ENCODE data around the gene SLC38A9. TPM values are rescaled to one million over a fixed set of nuclear protein-coding genes. Genes with fewer than 3 reads are reported as not detected.
"Not testable (repeated sequence)": the region's sequence is repeated elsewhere in the genome, so short reads cannot be mapped to it uniquely, and the experiment has no call there.

The SLC38A9 gene, protein sequence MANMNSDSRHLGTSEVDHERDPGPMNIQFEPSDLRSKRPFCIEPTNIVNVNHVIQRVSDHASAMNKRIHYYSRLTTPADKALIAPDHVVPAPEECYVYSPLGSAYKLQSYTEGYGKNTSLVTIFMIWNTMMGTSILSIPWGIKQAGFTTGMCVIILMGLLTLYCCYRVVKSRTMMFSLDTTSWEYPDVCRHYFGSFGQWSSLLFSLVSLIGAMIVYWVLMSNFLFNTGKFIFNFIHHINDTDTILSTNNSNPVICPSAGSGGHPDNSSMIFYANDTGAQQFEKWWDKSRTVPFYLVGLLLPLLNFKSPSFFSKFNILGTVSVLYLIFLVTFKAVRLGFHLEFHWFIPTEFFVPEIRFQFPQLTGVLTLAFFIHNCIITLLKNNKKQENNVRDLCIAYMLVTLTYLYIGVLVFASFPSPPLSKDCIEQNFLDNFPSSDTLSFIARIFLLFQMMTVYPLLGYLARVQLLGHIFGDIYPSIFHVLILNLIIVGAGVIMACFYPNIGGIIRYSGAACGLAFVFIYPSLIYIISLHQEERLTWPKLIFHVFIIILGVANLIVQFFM
- 10 to 100 TPM; 17.7 to 32.6 (median 30.4) TPM for total RNA-seq
- 10 to 100 TPM; 12.2 to 13.3 TPM for polyA plus RNA-seq
- total RNA-seq: 16.2 reads per million, percentile 46 among the genes with 10 or more reads in this experiment

- Histone ChIP-seq H3K36me3 (ENCODE audit: control insufficient read depth in 2 of 3, insufficient read depth in 3 of 3, low read length in 3 of 3) (peaks cover 0 to 8% (median 0%) of the 10 kb centered on the region in 3 experiments), H3K27ac (ENCODE audit: low read depth, low read length) (peak within 1 kb of the TSS; percentile 72), H3K9me3 (ENCODE audit: control insufficient read depth in 2 of 3, low read length in 3 of 3) (no peaks in the 10 kb centered on the region), H3K27me3 (ENCODE audit: control insufficient read depth in 2 of 2, insufficient read depth in 2 of 2, low read length in 2 of 2) (no peaks in the 10 kb centered on the region), H3K4me1 (ENCODE audit: control insufficient read depth in 2 of 2, insufficient read depth in 2 of 2, low read length in 2 of 2) (peaks cover 12 to 16% of the 10 kb centered on the region in 2 donors), H3K4me3 (ENCODE audit: low read length) (peak within 1 kb of the TSS; percentile 87)
- ChIA-PET CTCF (interaction anchor here (0.7 kb wide), 1 partner anchor 480 kb away, joined by 3 read pairs; no protein-coding TSS in a partner anchor), POLR2A (interaction anchor here (0.7 to 1.8 kb wide), 2 partner anchors 768 to 1129 kb away, joined by 3 to 4 read pairs; no protein-coding TSS in a partner anchor)
- ATAC-seq (peak; percentile 100), DNase-seq (peak; percentile 82 to 91 (median 90))
- peaks cover 0 to 3% (median 0%) of the 10 kb centered on the region in 5 donors for H3K27me3 Mint-ChIP-seq
- H3K27ac Mint-ChIP-seq: peak within 1 kb of the TSS; percentile 76 to 97 (median 91)
- H3K4me3 Mint-ChIP-seq: peak within 1 kb of the TSS; percentile 94 to 99 (median 98)
- peaks cover 20 to 40% (median 29%) of the 10 kb centered on the region in 7 donors for H3K4me1 Mint-ChIP-seq
- intact Hi-C loops (cut with micrococcal nuclease): loop anchor here (1.0 to 5.0 kb wide), 13 partner anchors 51 to 1462 kb away; partner anchors contain the start of genes PLPP1 (in 2 of the 2), CDC20B (in 1 of the 2), DHX29 (in 1 of the 2) and GPBP1 (in 1 of the 2)
- peaks cover 5 to 28% (median 13%) of the 10 kb centered on the region in 5 donors for H3K36me3 Mint-ChIP-seq
- peaks cover 0 to 14% (median 5%) of the 10 kb centered on the region in 11 donors for H3K9me3 Mint-ChIP-seq
Measured at GRCh38 chr5:55712023-55712859, at the start of gene SLC38A9. TSS of gene SLC38A9 (minus strand) at chr5:55712324. CDS start at chr5:55697958, 14,366 bp downstream.

DNA sequence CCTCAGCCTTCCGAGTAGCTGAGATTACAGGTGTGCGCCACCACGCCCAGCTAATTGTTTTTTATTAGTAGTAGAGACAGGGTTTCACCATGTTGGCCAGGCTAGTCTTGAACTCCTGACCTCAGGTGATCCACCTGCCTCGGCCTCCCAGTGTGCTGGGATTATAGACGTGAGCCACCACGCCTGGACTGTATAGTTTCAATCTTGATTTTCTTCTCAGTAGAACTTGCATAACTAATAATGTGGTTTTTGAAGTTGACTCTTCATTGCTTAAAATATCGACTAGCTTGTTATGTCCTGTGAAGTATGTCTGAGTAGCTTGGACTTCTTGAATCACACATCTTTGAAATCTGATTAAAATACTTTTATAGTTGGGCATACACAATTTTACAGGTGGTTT lies 49.6 kb upstream of the SLC38A9 start:
- Mint-ChIP-seq H3K4me1 (peaks cover 9 to 49% (median 18%) of the 10 kb centered on the region in 7 donors), H3K36me3 (peaks cover 0 to 13% (median 0%) of the 10 kb centered on the region in 5 donors), H3K27me3 (peaks cover 4 to 23% (median 16%) of the 10 kb centered on the region in 5 donors)
- intact Hi-C loops (cut with micrococcal nuclease): loop anchor here in 1 of 2 donors (2.0 to 10.0 kb wide), 3 partner anchors 49 to 657 kb away; partner anchors contain the start of genes GZMA and SLC38A9
- DNase-seq; H3K27me3 ChIP-seq (ENCODE audit: control insufficient read depth in 2 of 2, insufficient read depth in 2 of 2, low read length in 2 of 2); H3K4me1 ChIP-seq (ENCODE audit: control insufficient read depth in 2 of 2, insufficient read depth in 2 of 2, low read length in 2 of 2); H3K4me3 Mint-ChIP-seq; H3K36me3 ChIP-seq (ENCODE audit: control insufficient read depth in 2 of 3, insufficient read depth in 3 of 3, low read length in 3 of 3); POLR2A ChIA-PET; H3K4me3 ChIP-seq (ENCODE audit: low read length); H3K9me3 ChIP-seq (ENCODE audit: control insufficient read depth in 2 of 3, low read length in 3 of 3); H3K27ac Mint-ChIP-seq; CTCF ChIA-PET; ATAC-seq; H3K27ac ChIP-seq (ENCODE audit: low read depth, low read length); H3K9me3 Mint-ChIP-seq: not testable (repeated sequence)

DNA sequence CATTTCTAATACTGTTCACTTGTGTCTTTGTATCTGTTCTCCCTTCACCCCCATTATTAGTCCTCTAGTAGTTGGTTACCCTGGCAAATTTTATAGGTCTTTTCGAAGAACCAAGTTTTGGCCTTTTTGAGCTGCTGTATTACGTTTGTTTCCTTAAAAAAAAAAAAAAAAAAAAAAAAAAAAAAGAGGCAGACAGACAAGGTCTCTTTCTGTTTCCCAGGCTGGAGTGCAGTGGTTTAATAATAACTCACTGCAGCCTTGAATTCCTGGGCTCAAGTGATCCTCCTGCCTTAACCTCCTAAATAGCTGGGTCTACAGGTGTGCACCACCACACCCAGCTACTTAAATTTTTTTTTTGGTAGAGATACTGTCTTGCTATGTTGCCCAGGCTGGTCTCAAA lies 46.6 kb upstream of the SLC38A9 start:
- intact Hi-C loops (cut with micrococcal nuclease): no loop called here
- H3K4me1 ChIP-seq (ENCODE audit: control insufficient read depth in 2 of 2, insufficient read depth in 2 of 2, low read length in 2 of 2): peaks cover 0 to 4% of the 10 kb centered on the region in 2 donors
- H3K4me3 Mint-ChIP-seq: peak overlapping the region in 1 of 10 donors; percentile 59
- peaks cover 0 to 5% of the 10 kb centered on the region in 2 donors for H3K27me3 ChIP-seq (ENCODE audit: control insufficient read depth in 2 of 2, insufficient read depth in 2 of 2, low read length in 2 of 2)
- H3K27ac Mint-ChIP-seq: peak overlapping the region in 1 of 9 donors; percentile 70
- H3K36me3 Mint-ChIP-seq: peaks cover 0 to 13% (median 0%) of the 10 kb centered on the region in 5 donors
- ATAC-seq (no peak), DNase-seq (no peak)
- no peaks in the 10 kb centered on the region for H3K36me3 ChIP-seq (ENCODE audit: control insufficient read depth in 2 of 3, insufficient read depth in 3 of 3, low read length in 3 of 3)
- CTCF ChIA-PET: no interaction called here
- no peak overlapping the region for H3K4me3 ChIP-seq (ENCODE audit: low read length)
- no peaks in the 10 kb centered on the region for H3K9me3 ChIP-seq (ENCODE audit: control insufficient read depth in 2 of 3, low read length in 3 of 3)
- peaks cover 3 to 28% (median 5%) of the 10 kb centered on the region in 7 donors for H3K4me1 Mint-ChIP-seq
- POLR2A ChIA-PET: no interaction called here
- peaks cover 0 to 13% (median 0%) of the 10 kb centered on the region in 11 donors for H3K9me3 Mint-ChIP-seq
- H3K27ac ChIP-seq (ENCODE audit: low read depth, low read length): no peak overlapping the region
- peaks cover 4 to 34% (median 18%) of the 10 kb centered on the region in 5 donors for H3K27me3 Mint-ChIP-seq

GRCh38 chr5:55758231-55758630 lies 46.1 kb upstream of the SLC38A9 start:
- peaks cover 0 to 14% (median 0%) of the 10 kb centered on the region in 5 donors for H3K36me3 Mint-ChIP-seq
- peaks cover 0 to 5% of the 10 kb centered on the region in 2 donors for H3K27me3 ChIP-seq (ENCODE audit: control insufficient read depth in 2 of 2, insufficient read depth in 2 of 2, low read length in 2 of 2)
- peaks cover 0 to 24% (median under 1%) of the 10 kb centered on the region in 7 donors for H3K4me1 Mint-ChIP-seq
- DNase-seq (no peak), ATAC-seq (no peak)
- H3K4me3 ChIP-seq (ENCODE audit: low read length): no peak overlapping the region
- H3K27ac Mint-ChIP-seq: peak overlapping the region in 1 of 9 donors; percentile 70
- H3K27me3 Mint-ChIP-seq: peaks cover 4 to 34% (median 18%) of the 10 kb centered on the region in 5 donors
- H3K4me1 ChIP-seq (ENCODE audit: control insufficient read depth in 2 of 2, insufficient read depth in 2 of 2, low read length in 2 of 2): peaks cover 0 to under 1% of the 10 kb centered on the region in 2 donors
- ChIA-PET POLR2A (no interaction called here), CTCF (no interaction called here)
- intact Hi-C loops (cut with micrococcal nuclease): no loop called here
- peaks cover 0 to 13% (median 0%) of the 10 kb centered on the region in 11 donors for H3K9me3 Mint-ChIP-seq
- no peaks in the 10 kb centered on the region for H3K9me3 ChIP-seq (ENCODE audit: control insufficient read depth in 2 of 3, low read length in 3 of 3)
- H3K27ac ChIP-seq (ENCODE audit: low read depth, low read length): no peak overlapping the region
- no peak overlapping the region for H3K4me3 Mint-ChIP-seq
- no peaks in the 10 kb centered on the region for H3K36me3 ChIP-seq (ENCODE audit: control insufficient read depth in 2 of 3, insufficient read depth in 3 of 3, low read length in 3 of 3)

GRCh38 chr5:55750499-55750898 lies 38.4 kb upstream of the SLC38A9 start:
- no peaks in the 10 kb centered on the region for H3K36me3 ChIP-seq (ENCODE audit: control insufficient read depth in 2 of 3, insufficient read depth in 3 of 3, low read length in 3 of 3)
- Mint-ChIP-seq H3K27me3 (peaks cover 0 to 4% (median 1%) of the 10 kb centered on the region in 5 donors), H3K9me3 (peaks cover 0 to 2% (median 0%) of the 10 kb centered on the region in 11 donors), H3K27ac (no peak overlapping the region), H3K4me3 (no peak overlapping the region), H3K4me1 (peaks cover 0 to 2% (median 0%) of the 10 kb centered on the region in 7 donors), H3K36me3 (peaks cover 0 to 4% (median 0%) of the 10 kb centered on the region in 5 donors)
- ChIA-PET POLR2A (no interaction called here), CTCF (no interaction called here)
- intact Hi-C loops (cut with micrococcal nuclease): no loop called here
- no peak for DNase-seq
- no peak overlapping the region for H3K4me3 ChIP-seq (ENCODE audit: low read length)
- H3K27ac ChIP-seq (ENCODE audit: low read depth, low read length): no peak overlapping the region
- H3K4me1 ChIP-seq (ENCODE audit: control insufficient read depth in 2 of 2, insufficient read depth in 2 of 2, low read length in 2 of 2): no peaks in the 10 kb centered on the region
- H3K27me3 ChIP-seq (ENCODE audit: control insufficient read depth in 2 of 2, insufficient read depth in 2 of 2, low read length in 2 of 2): no peaks in the 10 kb centered on the region
- ATAC-seq: no peak
- no peaks in the 10 kb centered on the region for H3K9me3 ChIP-seq (ENCODE audit: control insufficient read depth in 2 of 3, low read length in 3 of 3)

DNA sequence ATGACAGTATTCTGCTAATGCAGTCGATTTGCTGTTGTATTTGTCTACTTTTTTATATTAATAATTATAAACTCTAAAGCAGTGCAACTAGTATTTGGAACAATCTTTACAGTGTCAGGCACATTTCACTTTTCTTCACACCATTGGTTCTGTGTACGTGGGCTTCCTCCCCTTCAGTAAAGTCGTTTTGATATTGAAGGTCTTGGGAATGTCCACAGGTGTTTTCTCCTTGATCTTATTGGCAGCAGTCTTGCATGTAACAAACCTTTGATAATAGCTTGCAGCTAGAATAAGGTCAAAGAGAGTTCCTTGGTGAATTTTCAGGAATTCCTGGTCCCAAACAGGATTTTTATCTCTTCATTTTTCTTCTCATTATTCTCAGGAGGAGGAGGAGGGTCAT lies 37.9 kb upstream of the SLC38A9 start:
- H3K4me3 ChIP-seq (ENCODE audit: low read length): no peak overlapping the region
- H3K27ac ChIP-seq (ENCODE audit: low read depth, low read length): no peak overlapping the region
- no peaks in the 10 kb centered on the region for H3K27me3 ChIP-seq (ENCODE audit: control insufficient read depth in 2 of 2, insufficient read depth in 2 of 2, low read length in 2 of 2)
- intact Hi-C loops (cut with micrococcal nuclease): no loop called here
- Mint-ChIP-seq H3K4me1 (peaks cover 0 to 2% (median 0%) of the 10 kb centered on the region in 7 donors), H3K27ac (no peak overlapping the region), H3K9me3 (peaks cover 0 to 2% (median 0%) of the 10 kb centered on the region in 11 donors), H3K27me3 (peaks cover 0 to 4% (median 0%) of the 10 kb centered on the region in 5 donors), H3K4me3 (no peak overlapping the region), H3K36me3 (peaks cover 0 to 4% (median 0%) of the 10 kb centered on the region in 5 donors)
- ATAC-seq (no peak), DNase-seq (no peak)
- H3K9me3 ChIP-seq (ENCODE audit: control insufficient read depth in 2 of 3, low read length in 3 of 3): no peaks in the 10 kb centered on the region
- ChIA-PET POLR2A (no interaction called here), CTCF (no interaction called here)
- H3K4me1 ChIP-seq (ENCODE audit: control insufficient read depth in 2 of 2, insufficient read depth in 2 of 2, low read length in 2 of 2): no peaks in the 10 kb centered on the region
- no peaks in the 10 kb centered on the region for H3K36me3 ChIP-seq (ENCODE audit: control insufficient read depth in 2 of 3, insufficient read depth in 3 of 3, low read length in 3 of 3)

All from naive thymus-derived CD4-positive, alpha-beta T cell (primary cell).